GM18517 (cell line): Measurements from ENCODE around the gene CCND2.

ENCODE experiments used
- ATAC-seq: cut with Tn5 transposase; IDR thresholded peaks from one replicate; pipeline ENCODE4 v1.9.1; 2021; ENCODE audit warnings: mild to moderate bottlenecking, moderate library complexity; ENCODE audit not compliant: unreplicated experiment

CCND2 gene

DNA sequence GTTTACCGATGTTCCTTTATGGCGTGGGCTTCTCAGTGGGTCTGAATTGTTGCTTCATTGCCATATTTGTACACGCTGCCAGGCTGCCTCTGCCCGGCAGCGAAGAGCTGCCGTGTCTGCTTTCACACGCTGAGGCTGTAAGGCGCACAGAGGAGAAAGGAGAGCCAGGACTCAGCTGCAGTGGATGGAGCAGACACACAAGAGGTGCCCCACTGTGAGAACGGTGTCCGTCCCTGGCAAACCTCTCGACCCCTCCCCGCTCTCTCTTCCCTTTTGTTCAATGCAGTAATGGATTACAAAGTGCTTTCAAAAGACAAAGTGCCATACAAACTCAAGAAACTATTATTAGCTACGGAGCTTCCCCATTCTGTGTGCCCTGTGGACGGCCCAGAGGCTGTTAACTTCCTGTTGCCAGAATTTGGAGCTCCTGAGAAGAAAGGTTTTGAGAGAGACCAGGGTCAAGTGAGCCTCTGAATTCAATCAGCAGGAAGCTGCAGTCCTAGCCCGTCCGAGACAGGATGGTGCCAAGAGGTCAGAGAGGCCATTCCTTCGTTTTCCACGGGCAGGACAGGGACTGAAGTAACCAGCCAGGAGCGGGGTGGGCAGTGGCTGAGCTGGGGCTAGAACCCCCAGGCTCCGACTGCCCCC is 15.8 kb downstream of the CCND2 start:
- no peak for ATAC-seq

DNA sequence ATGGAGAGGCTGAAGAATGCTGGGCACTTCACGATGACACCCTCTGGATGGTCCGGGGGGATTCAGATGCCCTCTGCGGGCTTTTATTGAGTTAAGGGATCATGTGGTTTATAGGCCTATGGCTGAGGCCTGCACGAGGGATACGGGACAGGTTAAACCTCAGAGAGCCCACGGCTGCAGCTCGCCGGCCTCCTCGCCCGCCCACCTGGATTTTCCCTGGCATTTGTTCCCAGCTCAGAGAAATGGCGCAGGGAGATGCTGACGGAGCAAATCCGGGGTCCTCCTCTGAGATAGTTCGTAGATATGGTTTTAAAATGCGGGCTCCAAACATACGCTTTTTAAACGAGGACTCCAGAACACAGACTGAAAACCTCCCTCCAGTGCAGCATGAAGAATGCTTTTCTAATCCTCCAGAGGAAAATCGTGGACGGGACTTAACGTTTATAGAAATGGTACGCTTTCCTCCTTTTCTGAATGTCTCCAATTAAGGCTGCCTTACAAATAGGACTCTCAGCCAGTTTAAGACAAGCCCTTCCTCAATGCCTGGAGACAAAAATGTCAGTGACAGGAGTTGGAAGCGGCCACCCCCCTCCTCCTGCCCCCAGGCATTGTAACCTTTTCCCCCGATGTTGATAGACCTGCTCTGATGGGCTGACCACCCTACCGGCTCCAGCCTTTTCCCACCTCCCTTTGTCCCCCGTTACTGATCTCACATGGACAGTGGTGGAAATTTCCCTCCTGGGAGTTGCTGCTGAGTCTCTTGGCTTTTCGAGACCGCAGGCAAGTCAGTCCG is 16.6 kb downstream of the CCND2 start:
- ATAC-seq: no peak

DNA sequence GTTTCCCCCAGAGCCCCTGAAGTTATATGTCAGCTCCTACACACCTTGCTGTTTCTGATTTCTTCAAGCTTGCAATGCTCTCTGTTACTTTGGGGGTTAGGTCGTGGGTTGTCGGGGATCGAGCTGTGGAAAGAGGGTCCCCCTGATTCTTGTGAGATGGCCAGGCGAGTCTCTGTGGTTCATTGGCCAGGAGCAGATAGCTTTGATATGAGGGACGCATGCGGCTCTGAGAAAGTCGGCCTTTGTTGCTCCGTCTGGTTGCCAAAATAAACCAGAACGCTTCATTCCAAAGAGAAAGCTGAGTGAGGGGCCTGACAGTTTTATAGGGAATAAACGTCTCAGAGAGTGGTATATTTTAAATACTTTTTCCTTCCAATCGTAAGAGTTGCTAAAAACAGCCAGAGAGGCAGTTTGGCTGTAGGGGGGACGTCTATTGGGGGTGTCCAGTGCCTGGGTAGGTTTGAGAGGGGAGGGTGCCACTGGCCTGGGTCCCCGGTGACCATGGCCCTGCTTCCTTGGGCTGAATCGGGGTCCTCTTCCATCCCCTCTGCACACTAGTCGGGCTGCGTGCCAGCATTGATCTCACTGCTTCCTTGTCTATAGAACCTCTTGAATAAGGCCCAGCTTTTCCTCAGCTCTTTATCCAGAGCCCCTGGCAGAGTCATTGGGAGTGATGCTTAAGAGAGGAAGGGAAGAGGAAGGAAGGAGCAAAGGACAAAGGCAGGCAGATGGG is 18.9 kb downstream of the CCND2 start:
- ATAC-seq: no peak

DNA sequence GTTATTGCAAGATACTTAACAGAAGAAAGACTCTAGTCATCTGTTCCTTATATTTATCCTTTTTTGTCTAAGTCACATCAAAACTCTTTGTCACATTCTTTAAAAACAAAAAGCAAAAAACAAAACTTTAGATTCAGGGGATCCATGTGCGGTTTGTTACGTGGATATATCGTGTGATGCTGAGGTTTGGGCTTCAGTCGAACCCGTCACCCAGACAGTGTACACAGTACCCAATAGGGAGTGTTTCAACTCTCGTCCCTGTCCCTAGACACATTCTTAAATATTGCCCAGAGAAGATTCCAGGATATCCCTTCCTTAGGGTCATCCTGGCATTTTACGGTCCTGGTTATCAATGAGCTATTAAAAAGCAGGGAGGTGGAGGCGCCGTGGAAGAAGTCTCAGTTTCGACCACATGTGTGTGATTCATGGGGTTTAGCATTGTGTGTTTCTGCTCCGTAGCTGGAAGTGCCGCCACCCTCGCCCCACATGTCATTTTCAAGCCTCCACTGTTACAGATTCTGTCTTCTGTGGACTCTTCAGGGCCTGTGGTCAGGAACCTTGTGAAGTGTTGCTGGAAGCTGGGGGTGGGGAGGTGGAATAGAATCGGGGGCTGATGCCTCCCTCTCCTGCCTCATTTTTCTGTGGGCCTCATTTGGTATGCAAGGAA is 19.9 kb downstream of the CCND2 start:
- ATAC-seq: no peak

DNA sequence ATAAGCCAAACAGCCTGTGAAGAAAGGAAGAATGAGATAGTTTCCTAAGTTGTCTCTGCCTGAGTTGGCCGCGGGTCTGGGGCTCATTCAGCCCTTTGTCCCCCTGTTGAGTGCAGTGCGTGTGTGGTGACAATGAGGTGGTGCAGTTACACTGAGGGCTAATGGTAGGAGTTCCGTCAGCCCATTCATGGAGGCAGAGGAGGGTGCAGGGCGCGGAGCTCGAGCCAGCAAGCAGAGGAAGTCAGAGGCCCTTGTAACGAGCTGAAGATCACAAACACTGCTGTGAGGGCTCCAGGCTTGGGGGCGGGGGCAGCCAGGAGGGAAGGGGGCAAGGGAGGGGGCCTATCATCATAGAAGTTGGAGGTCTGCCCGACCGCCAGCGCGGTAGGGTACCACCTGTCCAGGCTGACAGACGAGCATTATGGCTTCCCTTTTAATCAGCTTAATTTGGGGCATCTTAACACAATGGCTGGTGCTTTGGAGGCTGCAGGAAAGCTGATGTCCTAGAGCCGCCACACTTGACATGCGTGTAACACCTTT is 20.5 kb downstream of the CCND2 start:
- ATAC-seq: no peak

DNA sequence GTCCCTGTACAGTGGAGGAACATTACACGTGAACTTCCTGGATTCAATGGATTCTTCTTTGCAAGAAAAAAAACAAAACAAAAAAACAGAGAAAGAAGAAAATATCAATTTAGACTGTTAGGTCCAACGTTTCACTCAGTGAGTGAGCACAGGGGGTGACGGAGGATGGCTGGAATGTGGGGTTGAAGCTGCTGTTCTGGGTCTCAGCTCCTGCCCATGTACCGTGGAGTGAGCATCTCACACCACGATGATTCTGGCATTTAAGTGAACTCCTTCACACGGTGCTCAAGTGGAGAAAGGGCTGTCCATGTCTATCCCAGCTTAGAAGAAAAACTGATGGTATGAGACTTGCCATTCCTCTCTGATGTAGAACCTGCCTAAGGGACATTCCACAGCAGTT is 23.2 kb downstream of the CCND2 start:
- no peak for ATAC-seq

DNA sequence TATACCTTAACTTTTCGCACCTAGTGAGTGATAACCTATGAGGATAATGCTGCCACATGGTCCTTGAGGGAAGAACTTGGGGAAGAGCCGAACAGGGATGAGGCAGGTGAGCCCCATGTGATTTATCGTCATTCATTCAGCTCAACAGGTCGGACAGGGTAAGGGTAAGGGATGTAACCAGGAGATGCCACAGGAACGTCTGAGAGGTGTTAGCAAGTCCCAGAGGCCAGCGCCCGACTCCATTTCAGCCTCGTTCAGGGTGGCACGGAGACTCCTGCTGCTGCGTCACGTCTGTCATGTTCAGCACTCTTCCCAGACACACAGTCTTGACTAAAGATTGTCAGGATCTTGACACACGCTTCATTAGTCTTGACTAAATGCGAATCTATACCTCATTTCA is 24.1 kb downstream of the CCND2 start:
- no peak for ATAC-seq

DNA sequence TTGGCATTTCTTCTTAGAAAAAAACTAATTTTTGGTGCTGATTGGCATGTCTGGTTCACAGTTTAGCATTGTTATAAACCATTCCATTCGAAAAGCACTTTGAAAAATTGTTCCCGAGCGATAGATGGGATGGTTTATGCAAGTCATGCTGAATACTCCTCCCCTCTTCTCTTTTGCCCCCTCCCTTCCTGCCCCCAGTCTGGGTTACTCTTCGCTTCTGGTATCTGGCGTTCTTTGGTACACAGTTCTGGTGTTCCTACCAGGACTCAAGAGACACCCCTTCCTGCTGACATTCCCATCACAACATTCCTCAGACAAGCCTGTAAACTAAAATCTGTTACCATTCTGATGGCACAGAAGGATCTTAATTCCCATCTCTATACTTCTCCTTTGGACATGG is 27.3 kb downstream of the CCND2 start:
- ATAC-seq: no peak

DNA sequence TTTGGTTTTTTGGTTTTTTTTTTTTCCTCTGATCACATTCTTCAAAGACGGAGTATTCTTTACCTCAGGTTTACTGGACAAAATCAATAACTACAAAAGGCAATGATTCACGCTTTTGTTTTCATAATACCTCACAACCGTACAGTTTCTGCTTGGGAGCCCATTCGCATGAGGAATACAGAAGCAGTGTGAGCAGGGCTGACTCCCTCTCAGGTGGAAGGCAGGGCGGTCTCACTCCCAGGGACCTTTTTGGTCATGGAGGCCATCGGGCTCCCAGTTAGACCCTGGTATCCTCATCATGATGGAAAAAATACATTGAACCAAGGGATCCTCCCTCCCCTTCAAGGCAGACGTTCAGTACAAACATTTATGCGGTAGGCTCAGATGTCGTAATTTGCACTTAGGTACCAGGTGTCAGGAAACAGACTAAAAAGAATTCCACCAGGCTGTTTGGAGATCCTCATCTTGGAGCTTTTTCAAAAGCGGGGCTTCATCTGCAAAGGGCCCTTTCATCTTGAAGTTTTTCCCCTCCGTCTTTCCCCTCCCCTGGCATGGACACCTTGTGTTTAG is 28.5 kb downstream of the CCND2 start:
- no peak for ATAC-seq

DNA sequence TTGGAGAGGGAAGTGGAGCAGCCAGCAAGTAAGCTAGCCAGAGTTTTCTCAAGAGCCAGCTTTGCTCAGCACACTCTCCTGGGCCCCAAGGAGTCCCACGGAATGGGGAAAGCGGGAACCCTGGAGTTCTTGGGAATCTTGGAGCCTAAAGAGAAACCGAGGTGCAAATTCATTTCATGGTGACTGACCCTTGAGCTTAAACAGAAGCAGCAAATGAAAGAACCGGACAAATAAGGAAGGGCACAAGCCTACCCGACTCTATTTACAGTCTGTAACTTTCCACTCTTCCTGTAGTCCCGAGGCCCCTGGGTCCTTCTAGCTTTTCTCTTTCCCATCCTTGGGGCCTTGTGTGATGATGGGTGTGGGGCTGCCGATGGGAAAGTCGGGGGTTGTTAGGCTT is 29.3 kb downstream of the CCND2 start:
- ATAC-seq: no peak

DNA sequence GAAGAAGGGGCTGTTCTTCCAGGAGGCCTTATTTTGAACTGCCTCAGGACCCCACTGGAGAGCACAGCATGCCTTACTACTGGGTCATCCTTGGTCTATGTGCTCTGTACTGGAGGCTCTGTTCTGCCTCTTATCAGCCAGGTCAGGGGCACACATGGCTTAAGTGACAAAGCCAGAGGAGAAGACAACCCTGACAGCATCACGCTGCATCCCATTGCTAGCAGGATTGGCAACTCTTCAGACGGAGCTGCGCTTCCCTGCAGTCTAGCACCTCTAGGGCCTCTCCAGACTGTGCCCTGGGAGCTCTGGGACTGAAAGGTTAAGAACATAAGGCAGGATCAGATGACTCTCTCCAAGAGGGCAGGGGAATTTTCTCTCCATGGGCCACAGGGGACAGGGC is 30.2 kb downstream of the CCND2 start:
- ATAC-seq: no peak

DNA sequence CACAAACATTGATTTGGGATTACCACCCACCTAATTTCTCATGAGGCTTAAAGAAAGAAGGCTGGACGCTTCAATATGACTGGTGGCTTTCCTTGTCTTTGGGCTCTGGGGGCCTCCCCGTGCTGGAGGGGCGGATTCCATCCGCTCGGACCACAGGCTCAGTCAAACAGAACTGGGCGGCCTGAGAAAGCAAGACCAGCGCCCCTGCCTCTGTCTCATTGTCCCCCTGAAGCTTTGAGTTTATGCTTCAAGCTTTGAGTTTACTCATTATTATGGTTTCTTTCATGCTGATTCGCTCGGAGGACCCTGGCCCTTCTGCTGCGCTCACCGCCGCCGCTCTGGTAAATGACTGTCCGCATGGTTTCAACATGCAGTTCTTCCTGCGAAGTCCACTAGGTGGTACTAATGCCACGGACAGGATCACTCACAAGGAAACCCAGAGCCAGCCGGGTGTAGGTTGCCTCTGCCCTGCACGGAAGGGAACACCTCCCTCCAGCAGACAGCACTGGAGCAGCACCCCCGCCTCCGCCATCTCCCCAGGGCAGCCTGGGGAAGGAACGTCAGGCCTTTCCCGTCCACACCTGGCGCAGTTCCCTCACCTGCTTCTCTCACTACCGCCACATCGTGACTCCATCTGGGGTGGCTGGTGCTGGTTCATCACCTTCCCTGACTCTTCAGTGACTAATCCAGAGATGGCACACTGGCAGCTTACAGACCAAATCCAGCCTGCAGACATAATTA is 34.2 kb downstream of the CCND2 start:
- no peak for ATAC-seq

DNA sequence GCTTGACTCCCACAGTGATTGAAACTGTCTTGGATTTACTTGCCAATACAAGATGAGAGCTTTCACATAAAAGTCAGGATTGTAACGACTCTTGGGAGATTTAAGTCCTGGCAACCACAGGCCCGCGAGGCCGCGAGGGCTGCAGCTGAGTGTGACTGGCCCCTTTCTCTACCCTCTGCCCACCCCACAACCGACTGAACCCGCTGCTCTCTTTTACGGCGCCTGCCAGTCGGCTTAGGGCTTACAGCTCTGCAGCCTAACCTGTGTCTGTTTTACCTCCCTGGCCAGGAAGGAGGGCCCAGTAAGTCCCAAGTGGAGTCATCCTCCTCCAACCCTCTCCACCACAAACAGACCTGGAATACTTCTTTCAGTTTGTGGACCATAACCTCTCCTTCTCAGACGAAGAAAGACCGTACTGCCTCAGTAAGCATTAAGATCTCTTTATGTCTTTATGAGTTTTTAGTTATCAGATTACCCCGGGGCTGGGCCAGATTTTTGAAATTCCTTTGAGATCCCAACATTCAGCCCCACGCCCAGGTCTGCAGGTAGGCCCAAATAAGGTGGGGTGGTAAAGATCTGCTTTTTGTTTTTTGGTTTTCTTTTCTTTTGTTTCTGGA is 34.9 kb downstream of the CCND2 start:
- ATAC-seq: no peak

DNA sequence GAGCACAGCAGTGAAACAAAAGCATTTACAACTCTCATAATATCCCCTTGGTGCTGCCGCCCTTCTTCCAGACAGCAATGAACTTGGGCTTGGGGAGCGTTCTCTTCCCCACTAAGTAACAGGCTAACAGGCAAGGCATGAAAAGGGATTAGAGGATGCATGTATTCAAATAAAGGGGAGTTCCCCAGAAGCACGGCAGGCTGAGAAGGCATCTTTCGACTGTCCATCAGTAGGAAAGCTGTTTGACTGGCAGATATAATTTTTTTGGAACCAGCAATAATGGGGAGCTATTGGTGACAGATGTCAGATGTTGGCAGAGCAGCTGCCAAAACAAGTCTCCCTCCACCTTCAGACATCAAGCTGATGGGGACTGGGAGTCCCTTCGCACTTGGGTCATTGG is 38.2 kb downstream of the CCND2 start:
- ATAC-seq: no peak

DNA sequence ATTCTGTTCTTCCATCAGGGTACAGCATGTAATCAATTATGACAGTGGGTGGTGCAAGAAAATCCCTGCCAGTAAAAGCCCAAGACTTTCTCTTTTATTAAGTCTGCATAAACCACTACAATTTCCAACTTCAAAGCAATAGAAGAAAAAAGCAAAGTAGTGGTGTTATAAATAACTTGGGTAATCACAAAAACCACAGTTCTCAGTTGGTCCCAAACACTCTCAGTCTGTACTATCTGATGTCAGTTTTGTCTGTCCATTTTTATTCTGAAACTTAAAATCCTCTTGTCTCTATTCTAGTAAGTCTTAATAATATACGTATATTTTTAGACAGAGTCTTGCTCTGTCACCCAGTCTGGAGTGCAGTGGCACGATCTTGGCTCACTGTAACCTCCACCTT is 38.7 kb downstream of the CCND2 start:
- no peak for ATAC-seq

DNA sequence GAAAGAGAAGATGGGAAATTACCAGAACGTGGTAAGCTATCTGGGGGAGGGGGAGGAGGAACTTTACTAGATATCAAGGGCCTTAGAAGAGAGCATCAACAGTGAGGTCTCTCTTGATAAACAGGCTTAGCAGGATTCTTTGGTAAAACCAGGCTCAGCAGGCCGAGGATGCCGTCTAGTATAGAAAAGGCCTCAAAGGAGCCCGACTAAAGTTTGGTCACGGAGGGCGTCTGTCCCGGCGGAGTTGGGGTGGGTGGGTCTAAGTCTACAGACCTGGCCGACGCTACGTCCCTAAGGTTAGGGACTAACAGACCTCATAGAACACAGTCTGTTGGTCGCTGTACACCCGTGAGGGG is 46.9 kb downstream of the CCND2 start:
- peak; percentile 43 for ATAC-seq

DNA sequence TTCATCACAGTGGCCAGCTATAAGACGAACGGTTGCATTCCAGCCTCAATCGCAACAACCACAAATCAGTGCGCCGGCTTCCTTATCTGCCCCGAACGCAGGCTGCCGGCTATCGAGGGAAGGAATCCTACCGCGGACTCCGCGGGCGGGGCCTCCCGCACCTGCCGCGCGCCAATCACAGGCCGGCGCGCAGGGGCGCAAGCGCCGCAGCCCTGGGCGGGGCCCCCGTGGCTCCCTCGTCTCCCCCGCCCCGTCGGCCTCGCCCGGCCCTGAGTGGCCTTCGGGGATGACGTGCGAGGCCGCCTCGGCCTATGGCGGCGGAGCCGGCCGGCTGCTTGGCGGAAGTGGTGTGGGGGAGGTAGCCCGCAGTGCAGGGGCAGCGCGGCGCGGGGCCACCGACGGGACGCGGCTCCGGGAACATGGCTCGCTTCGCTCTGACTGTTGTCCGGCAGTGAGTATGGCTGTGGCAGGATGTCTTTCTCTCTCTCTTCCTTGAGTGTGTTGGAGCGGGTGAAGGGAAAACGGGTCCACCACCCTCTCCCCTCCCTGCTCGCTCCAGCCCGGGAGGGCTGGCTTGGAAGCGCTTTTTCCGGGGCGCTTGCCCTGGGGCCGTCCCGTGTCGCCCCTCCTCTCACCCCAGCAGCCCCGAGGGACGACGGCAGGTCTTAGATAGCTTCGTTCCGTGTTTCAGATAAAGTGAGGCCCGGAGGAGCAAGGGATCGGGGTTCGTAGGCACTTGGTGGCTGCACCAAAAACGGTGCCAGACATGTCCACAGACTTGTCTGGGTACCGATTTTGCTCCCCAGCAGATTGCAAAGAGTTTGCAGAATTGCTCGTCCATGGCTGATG is 47.5 kb downstream of the CCND2 start, which contains the start of gene TIGAR:
Gene TIGAR, plus strand, starts transcription at position 361 of the 849 bp plus-strand sequence. Its CDS starts 59 bp downstream, at position 420.
- peak; percentile 87 for ATAC-seq

DNA sequence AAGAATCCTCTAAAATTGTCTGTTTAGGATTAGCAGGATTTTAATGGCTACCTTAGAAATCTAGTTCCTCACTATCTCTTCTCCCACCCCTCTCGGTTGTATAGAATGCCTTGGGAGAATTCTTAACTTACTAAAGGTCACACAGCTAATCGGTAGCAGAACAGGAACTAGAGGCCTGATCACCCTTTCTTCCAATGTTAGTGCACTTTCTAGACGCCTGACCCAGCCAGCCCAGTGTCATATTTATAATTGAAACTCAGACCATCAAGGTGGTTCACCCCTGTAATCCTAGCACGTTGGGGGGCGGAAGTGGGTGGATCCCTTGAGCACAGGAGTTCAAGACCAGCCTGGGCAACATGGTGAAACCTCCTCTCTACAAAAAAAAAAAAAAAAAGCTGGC is 49.2 kb downstream of the CCND2 start:
- ATAC-seq: no peak
